ENCODE results near the gene SLC17A1.
"Not testable (repeated sequence)": the region's sequence is repeated elsewhere in the genome, so short reads cannot be mapped to it uniquely, and the experiment has no call there.

Gene SLC17A1

DNA sequence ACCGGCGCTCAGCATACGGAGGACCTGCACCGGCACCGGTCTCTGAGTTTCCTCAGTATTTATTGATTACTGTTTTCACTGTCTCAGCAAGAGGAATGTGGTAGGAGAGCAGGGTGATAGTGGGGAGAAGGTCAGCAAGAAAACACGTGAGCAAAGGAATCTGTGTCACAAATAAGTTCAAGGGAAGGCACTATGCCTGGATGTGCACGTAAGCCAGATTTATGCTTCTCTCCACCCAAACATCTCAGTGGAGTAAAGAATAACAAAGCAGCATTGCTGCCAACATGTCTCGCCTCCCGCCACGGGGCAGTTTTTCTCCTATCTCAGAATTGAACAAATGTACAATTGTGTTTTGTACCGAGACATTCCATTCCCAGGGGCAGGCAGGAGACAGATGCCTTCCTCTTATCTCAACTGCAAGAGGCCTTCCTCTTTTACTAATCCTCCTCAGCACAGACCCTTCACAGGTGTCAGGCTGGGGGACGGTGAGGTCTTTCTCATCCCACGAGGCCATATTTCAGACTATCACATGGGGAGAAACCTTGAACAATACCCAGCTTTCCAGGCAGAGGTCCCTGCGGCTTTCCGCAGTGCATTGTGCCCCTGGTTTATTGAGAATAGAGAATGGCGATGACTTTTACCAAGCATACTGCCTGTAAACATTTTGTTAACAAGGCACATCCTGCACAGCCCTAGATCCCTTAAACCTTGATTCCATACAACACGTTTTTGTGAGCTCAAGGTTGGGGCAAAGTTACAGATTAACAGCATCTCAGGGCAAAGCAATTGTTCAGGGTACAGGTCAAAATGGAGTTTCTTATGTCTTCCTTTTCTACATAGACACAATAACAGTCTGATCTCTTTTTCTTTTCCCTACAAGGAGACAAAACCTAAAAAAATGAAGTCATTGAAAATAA is 83.0 kb downstream of the SLC17A1 start:
- not testable (repeated sequence) for H3K27me3 ChIP-seq (ENCODE audit: control insufficient read depth in 1 of 2, insufficient read depth in 2 of 2, low read length in 2 of 2)

DNA sequence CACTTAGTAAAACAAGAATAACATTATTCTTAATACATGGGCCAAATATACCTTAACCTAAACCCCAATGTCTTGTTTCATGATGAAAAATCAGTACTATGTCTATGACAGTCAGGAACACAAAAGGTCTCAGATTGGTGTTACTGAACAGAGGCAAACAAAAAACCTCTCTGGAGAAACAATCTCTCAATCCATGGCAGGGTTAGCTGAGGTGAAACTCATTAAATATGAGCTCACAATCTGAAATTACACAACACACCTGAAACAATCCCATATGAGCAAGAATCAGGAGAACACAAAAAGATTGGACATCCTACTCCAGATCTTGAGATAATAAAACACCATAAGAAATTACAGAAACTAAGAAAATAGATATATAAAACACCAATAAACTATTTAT is 83.8 kb downstream of the SLC17A1 start:
- Histone ChIP-seq H3K4me1 (ENCODE audit: control insufficient read depth in 1 of 2, insufficient read depth in 2 of 2, low read length in 2 of 2) (peaks cover 19 to 45% of the 10 kb centered on the region in 2 donors), H3K4me3 (ENCODE audit: low read depth in 1 of 2, low read length in 2 of 2) (no peak overlapping the region), H3K27ac (ENCODE audit: low read depth, low read length) (no peak overlapping the region), H3K36me3 (ENCODE audit: control insufficient read depth in 1 of 2, insufficient read depth in 2 of 2, low read length in 2 of 2) (no peaks in the 10 kb centered on the region), H3K27me3 (ENCODE audit: control insufficient read depth in 1 of 2, insufficient read depth in 2 of 2, low read length in 2 of 2) (no peaks in the 10 kb centered on the region), H3K9me3 (ENCODE audit: control insufficient read depth in 1 of 2, low read length in 2 of 2) (no peaks in the 10 kb centered on the region), H3K9ac (ENCODE audit: low read depth in 1 of 2, low read length in 2 of 2) (no peak overlapping the region)

More for the DNA sequence above, 83.0 kb downstream of the SLC17A1 start:
- H3K4me1 ChIP-seq (ENCODE audit: control insufficient read depth in 1 of 2, insufficient read depth in 2 of 2, low read length in 2 of 2): peaks cover 22 to 47% of the 10 kb centered on the region in 2 donors
- not testable (repeated sequence) for H3K9me3 ChIP-seq (ENCODE audit: control insufficient read depth in 1 of 2, low read length in 2 of 2); H3K36me3 ChIP-seq (ENCODE audit: control insufficient read depth in 1 of 2, insufficient read depth in 2 of 2, low read length in 2 of 2); H3K27ac ChIP-seq (ENCODE audit: low read depth, low read length); H3K9ac ChIP-seq (ENCODE audit: low read depth in 1 of 2, low read length in 2 of 2); H3K4me3 ChIP-seq (ENCODE audit: low read depth in 1 of 2, low read length in 2 of 2)

DNA sequence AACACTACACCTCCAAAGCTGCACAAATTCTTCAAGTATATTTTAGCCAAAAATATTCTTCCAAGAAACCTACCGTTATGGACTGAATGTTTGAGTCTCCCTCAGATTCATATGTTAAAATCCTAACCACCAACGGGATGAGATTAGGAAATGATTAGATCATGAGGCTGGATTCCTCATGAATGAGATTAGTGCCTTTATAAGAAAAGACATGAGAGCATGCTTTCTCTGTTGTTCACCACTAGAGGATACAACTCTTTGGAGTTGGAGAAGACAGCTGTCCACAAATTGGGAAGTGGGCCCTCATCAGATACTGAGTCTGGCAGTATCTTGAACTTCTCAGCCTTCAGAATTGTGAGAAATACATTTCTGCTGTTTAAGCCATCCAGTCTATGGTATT is 84.4 kb downstream of the SLC17A1 start:
- H3K4me3 ChIP-seq (ENCODE audit: low read depth in 1 of 2, low read length in 2 of 2): no peak overlapping the region
- H3K9ac ChIP-seq (ENCODE audit: low read depth in 1 of 2, low read length in 2 of 2): no peak overlapping the region
- no peaks in the 10 kb centered on the region for H3K36me3 ChIP-seq (ENCODE audit: control insufficient read depth in 1 of 2, insufficient read depth in 2 of 2, low read length in 2 of 2)
- no peak overlapping the region for H3K27ac ChIP-seq (ENCODE audit: low read depth, low read length)
- peaks cover 19 to 44% of the 10 kb centered on the region in 2 donors for H3K4me1 ChIP-seq (ENCODE audit: control insufficient read depth in 1 of 2, insufficient read depth in 2 of 2, low read length in 2 of 2)
- H3K27me3 ChIP-seq (ENCODE audit: control insufficient read depth in 1 of 2, insufficient read depth in 2 of 2, low read length in 2 of 2): no peaks in the 10 kb centered on the region
- no peaks in the 10 kb centered on the region for H3K9me3 ChIP-seq (ENCODE audit: control insufficient read depth in 1 of 2, low read length in 2 of 2)

DNA sequence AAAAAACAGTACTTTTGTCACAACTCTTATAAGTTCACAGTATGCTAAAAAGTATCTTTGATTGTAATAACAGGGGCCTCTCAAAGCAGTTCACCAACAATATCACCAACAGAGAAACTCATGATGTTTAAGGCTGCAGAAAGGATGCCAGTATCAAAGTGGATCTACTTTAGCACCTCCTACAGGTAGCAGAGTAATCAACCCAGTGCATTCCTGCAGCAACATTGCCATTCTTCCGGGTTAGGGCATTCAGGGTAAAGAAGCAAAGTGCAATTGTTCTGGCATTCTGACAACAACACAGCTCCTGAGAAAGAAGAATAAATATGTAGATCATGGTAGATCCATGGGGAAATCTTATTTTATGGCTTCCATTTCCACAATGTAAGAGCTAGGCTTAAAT is 84.9 kb downstream of the SLC17A1 start:
- Histone ChIP-seq H3K9ac (ENCODE audit: low read depth in 1 of 2, low read length in 2 of 2) (no peak overlapping the region), H3K36me3 (ENCODE audit: control insufficient read depth in 1 of 2, insufficient read depth in 2 of 2, low read length in 2 of 2) (no peaks in the 10 kb centered on the region), H3K4me1 (ENCODE audit: control insufficient read depth in 1 of 2, insufficient read depth in 2 of 2, low read length in 2 of 2) (peaks cover 19 to 44% of the 10 kb centered on the region in 2 donors), H3K27ac (ENCODE audit: low read depth, low read length) (no peak overlapping the region), H3K27me3 (ENCODE audit: control insufficient read depth in 1 of 2, insufficient read depth in 2 of 2, low read length in 2 of 2) (no peaks in the 10 kb centered on the region), H3K9me3 (ENCODE audit: control insufficient read depth in 1 of 2, low read length in 2 of 2) (no peaks in the 10 kb centered on the region), H3K4me3 (ENCODE audit: low read depth in 1 of 2, low read length in 2 of 2) (no peak overlapping the region)

DNA sequence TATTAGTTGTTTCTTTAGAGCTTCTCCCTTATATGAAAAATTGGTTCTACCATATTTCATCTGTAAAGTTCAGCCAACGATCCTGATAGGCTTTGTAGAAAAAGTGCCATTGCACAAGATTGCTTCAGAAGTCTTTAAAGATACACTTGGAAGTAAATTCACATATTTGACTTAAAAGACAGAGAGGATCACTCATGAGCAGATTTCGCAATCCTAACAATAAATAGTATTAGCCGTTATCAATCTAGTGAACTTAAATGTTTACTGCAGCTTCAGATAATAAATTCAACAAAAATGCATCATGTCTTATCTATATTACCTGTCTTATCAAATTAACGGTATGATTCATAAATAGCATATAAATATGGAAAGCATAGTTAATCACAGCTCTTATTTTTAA is 86.0 kb downstream of the SLC17A1 start:
- peaks cover 19 to 43% of the 10 kb centered on the region in 2 donors for H3K4me1 ChIP-seq (ENCODE audit: control insufficient read depth in 1 of 2, insufficient read depth in 2 of 2, low read length in 2 of 2)
- H3K9me3 ChIP-seq (ENCODE audit: control insufficient read depth in 1 of 2, low read length in 2 of 2): peaks cover 0 to 2% of the 10 kb centered on the region in 2 donors
- no peak overlapping the region for H3K27ac ChIP-seq (ENCODE audit: low read depth, low read length)
- H3K36me3 ChIP-seq (ENCODE audit: control insufficient read depth in 1 of 2, insufficient read depth in 2 of 2, low read length in 2 of 2): no peaks in the 10 kb centered on the region
- no peaks in the 10 kb centered on the region for H3K27me3 ChIP-seq (ENCODE audit: control insufficient read depth in 1 of 2, insufficient read depth in 2 of 2, low read length in 2 of 2)
- H3K4me3 ChIP-seq (ENCODE audit: low read depth in 1 of 2, low read length in 2 of 2): no peak overlapping the region
- no peak overlapping the region for H3K9ac ChIP-seq (ENCODE audit: low read depth in 1 of 2, low read length in 2 of 2)

DNA sequence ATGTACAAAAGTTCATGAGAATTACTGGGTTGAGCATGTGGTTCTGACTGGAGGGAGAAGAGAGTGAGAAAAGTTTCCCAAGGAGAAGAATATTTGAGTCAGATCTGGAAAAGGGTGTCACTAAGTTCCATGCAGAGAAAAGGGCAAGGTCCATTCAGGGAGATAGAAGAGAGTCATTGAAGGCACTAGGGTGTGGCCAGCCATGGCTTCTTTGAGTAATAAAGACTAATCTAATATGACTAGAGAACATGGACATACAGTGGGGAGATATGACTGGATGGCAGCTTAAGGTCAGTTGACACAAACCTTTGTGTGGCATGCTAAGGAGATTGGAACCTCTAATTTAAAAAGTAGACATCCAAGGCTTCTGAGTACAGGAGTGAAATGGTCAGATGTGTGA is 88.0 kb downstream of the SLC17A1 start:
- Histone ChIP-seq H3K9me3 (ENCODE audit: control insufficient read depth in 1 of 2, low read length in 2 of 2) (peaks cover 0 to 2% of the 10 kb centered on the region in 2 donors), H3K9ac (ENCODE audit: low read depth in 1 of 2, low read length in 2 of 2) (no peak overlapping the region), H3K4me3 (ENCODE audit: low read depth in 1 of 2, low read length in 2 of 2) (no peak overlapping the region), H3K4me1 (ENCODE audit: control insufficient read depth in 1 of 2, insufficient read depth in 2 of 2, low read length in 2 of 2) (peaks cover 11 to 29% of the 10 kb centered on the region in 2 donors), H3K27me3 (ENCODE audit: control insufficient read depth in 1 of 2, insufficient read depth in 2 of 2, low read length in 2 of 2) (no peaks in the 10 kb centered on the region), H3K27ac (ENCODE audit: low read depth, low read length) (no peak overlapping the region), H3K36me3 (ENCODE audit: control insufficient read depth in 1 of 2, insufficient read depth in 2 of 2, low read length in 2 of 2) (no peaks in the 10 kb centered on the region)

DNA sequence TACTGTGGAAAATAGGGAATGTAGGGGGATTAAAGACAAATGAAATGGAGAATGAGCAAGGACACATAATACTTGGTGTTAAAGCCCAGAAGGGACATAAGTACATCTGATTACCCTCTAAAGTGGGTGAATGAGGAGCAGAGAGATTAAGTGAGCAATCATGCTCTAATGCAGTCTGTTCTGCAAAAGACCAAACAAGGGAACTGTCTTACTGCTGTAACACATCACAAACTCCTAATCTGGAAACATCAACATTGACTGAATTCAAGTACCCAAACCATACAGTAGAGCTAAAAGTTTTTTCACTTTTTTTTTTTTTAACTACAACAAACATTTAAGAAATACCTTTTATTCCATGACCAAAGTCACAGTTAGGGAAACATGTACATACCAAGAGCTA is 96.6 kb downstream of the SLC17A1 start:
- no peak overlapping the region for H3K9ac ChIP-seq (ENCODE audit: low read depth in 1 of 2, low read length in 2 of 2)
- H3K9me3 ChIP-seq (ENCODE audit: control insufficient read depth in 1 of 2, low read length in 2 of 2): peaks cover 0 to 4% of the 10 kb centered on the region in 2 donors
- H3K27ac ChIP-seq (ENCODE audit: low read depth, low read length): no peak overlapping the region
- H3K4me1 ChIP-seq (ENCODE audit: control insufficient read depth in 1 of 2, insufficient read depth in 2 of 2, low read length in 2 of 2): no peaks in the 10 kb centered on the region
- no peak overlapping the region for H3K4me3 ChIP-seq (ENCODE audit: low read depth in 1 of 2, low read length in 2 of 2)
- peaks cover 0 to 10% of the 10 kb centered on the region in 2 donors for H3K27me3 ChIP-seq (ENCODE audit: control insufficient read depth in 1 of 2, insufficient read depth in 2 of 2, low read length in 2 of 2)
- H3K36me3 ChIP-seq (ENCODE audit: control insufficient read depth in 1 of 2, insufficient read depth in 2 of 2, low read length in 2 of 2): no peaks in the 10 kb centered on the region

Measured in duodenal mucosa (tissue), 2 donors.